Right atrium auricular region (tissue), 2 donors: ENCODE results near the gene TNNI3K. TPM values are rescaled to one million over a fixed set of nuclear protein-coding genes. Genes with fewer than 3 reads are reported as not detected.

Source experiments
- DNase-seq: peaks from one replicate; pipeline ENCODE4 v3.0.0-alpha.2; 2019; ENCODE audit warnings: low spot score
- H3K27ac ChIP-seq, 2 donors: fragments of 200-600 bp; sonication (generic); 1 replicate in 1 of 2; 2 replicates in 1 of 2; pipeline ENCODE4 v1.5.1; 2016 to 2019
- H3K27me3 ChIP-seq, 2 donors: fragments of 200-600 bp; sonication (generic); one replicate each; pipeline versions ENCODE4 v1.5.1 to v1.6.0; 2017 to 2019
- H3K36me3 ChIP-seq: fragments of 200-600 bp; sonication (generic); one replicate; pipeline ENCODE4 v1.5.1; 2016
- H3K4me1 ChIP-seq, 2 donors: fragments of 200-600 bp; sonication (generic); one replicate each; pipeline versions ENCODE4 v1.5.1 to v1.6.0; 2017 to 2019
- H3K4me3 ChIP-seq, 2 donors: fragments of 200-600 bp; sonication (generic); 1 replicate in 1 of 2; 2 replicates in 1 of 2; pipeline ENCODE4 v1.5.1; 2017 to 2019; ENCODE audit warnings: mild to moderate bottlenecking in 1 of 2, moderate library complexity in 1 of 2
- H3K9me3 ChIP-seq, 2 donors: fragments of 200-600 bp; sonication (generic); one replicate each; pipeline ENCODE4 v1.5.1; 2019
- total RNA-seq, 2 donors: library from RNA; depleted of rRNA; stranded (reverse); fragments of >200 nt; gene quantifications; one replicate each; pipeline ENCODE4 v1.1.0, GENCODE V29; 2016
- TF ChIP-seq, protein P1 (sequence below), 2 donors: fragments of 200-600 bp; sonication (generic); IDR thresholded peaks; one replicate each; pipeline ENCODE4 v1.5.1; 2019; ENCODE audit warnings: antibody characterized with exemption in 2 of 2

Gene TNNI3K
- total RNA-seq, 2 donors from 2014 or later, result 14.6 to 18.3 TPM

DNA sequence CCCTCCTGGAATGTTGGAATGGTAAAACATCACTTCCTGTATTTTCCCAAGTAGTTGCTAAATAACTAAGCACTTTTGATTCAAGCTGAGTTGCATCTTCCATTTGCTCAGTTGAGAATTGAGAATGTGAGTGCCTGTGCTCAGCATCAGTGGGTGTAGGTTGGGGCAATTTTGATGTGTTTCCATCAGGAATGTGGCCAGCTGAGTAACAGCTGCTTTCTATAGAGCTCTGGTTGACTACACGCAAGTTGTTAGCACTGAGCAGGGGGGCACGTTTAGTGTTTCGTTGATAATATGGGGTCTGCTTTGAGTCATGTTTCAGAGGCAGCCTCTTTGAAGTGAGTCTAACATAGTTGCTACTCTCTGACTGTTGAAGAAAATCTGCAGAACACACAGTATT, 235.7 kb downstream of the TNNI3K start:
- TF ChIP-seq, protein P1, sequence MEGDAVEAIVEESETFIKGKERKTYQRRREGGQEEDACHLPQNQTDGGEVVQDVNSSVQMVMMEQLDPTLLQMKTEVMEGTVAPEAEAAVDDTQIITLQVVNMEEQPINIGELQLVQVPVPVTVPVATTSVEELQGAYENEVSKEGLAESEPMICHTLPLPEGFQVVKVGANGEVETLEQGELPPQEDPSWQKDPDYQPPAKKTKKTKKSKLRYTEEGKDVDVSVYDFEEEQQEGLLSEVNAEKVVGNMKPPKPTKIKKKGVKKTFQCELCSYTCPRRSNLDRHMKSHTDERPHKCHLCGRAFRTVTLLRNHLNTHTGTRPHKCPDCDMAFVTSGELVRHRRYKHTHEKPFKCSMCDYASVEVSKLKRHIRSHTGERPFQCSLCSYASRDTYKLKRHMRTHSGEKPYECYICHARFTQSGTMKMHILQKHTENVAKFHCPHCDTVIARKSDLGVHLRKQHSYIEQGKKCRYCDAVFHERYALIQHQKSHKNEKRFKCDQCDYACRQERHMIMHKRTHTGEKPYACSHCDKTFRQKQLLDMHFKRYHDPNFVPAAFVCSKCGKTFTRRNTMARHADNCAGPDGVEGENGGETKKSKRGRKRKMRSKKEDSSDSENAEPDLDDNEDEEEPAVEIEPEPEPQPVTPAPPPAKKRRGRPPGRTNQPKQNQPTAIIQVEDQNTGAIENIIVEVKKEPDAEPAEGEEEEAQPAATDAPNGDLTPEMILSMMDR (IDR thresholded peaks at IDR 0.05), result no peak
- no peaks in the 10 kb centered on the region for H3K27me3 ChIP-seq
- H3K4me1 ChIP-seq, result peaks cover 0 to 17% of the 10 kb centered on the region in 2 donors
- peak overlapping the region in 1 of 2 donors; percentile 65 for H3K27ac ChIP-seq
- H3K9me3 ChIP-seq, result no peaks in the 10 kb centered on the region
- no peaks in the 10 kb centered on the region for H3K36me3 ChIP-seq
- no peak overlapping the region for H3K4me3 ChIP-seq
- DNase-seq, result no peak

DNA sequence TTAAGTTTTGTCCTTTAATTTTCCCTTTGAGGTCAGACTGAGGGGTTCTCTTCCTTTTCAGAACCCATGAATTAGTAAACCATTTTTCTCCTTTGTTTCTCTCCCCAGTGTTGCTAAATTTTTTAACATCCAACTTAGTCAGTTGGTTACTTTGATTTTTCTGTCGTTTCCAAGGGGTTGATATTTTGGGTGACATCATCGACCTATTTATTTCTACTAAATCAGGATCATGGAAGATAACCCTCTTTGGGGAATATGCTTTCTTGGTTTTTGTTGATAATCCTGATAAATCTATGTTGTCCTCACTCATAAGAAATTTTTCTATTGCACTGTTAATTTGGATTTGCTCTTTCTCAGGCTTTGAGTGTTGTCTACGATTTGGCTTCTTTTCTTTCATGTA, 236.3 kb downstream of the TNNI3K start:
- Histone ChIP-seq H3K27me3 (no peaks in the 10 kb centered on the region), H3K4me1 (peaks cover 0 to 17% of the 10 kb centered on the region in 2 donors), H3K27ac (peak overlapping the region in 1 of 2 donors; percentile 65), H3K4me3 (no peak overlapping the region), H3K9me3 (no peaks in the 10 kb centered on the region), H3K36me3 (no peaks in the 10 kb centered on the region)
- no peak for DNase-seq
- TF ChIP-seq, protein P1 (IDR thresholded peaks at IDR 0.05), result no peak

GRCh38 chr1:74474585-74474984, 239.4 kb downstream of the TNNI3K start:
- Histone ChIP-seq H3K4me3 (no peak overlapping the region), H3K27ac (no peak overlapping the region), H3K4me1 (peaks cover 0 to 17% of the 10 kb centered on the region in 2 donors), H3K9me3 (no peaks in the 10 kb centered on the region), H3K27me3 (no peaks in the 10 kb centered on the region), H3K36me3 (no peaks in the 10 kb centered on the region)
- TF ChIP-seq, protein P1 (IDR thresholded peaks at IDR 0.05), result no peak
- DNase-seq, result no peak

DNA sequence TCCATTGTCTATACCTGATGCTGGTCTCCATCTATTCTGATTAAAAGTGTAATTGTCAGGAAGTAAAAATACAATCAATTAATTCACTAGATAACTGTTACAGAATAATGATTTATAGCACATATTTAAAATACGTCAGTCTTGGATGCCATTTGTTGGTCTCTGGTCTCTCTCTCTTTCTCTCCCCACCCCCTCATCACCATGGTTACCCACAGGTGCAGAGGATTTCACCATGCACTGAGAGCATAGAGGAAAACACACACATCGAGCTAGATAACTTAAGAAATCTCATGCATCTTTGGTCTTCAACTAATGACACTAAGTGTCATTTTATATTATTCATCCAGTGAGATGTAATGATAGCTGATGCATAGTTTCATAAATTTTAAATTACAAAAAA, 243.8 kb downstream of the TNNI3K start:
- H3K27me3 ChIP-seq, result no peaks in the 10 kb centered on the region
- no peaks in the 10 kb centered on the region for H3K36me3 ChIP-seq
- no peak overlapping the region for H3K4me3 ChIP-seq
- H3K27ac ChIP-seq, result no peak overlapping the region
- TF ChIP-seq, protein P1 (IDR thresholded peaks at IDR 0.05), result no peak
- no peaks in the 10 kb centered on the region for H3K9me3 ChIP-seq
- H3K4me1 ChIP-seq, result no peaks in the 10 kb centered on the region
- no peak for DNase-seq

- no peaks in the 10 kb centered on the region for H3K9me3 ChIP-seq
- TF ChIP-seq, protein P1 (IDR thresholded peaks at IDR 0.05), result no peak
- H3K4me3 ChIP-seq, result no peak overlapping the region
- no peak overlapping the region for H3K27ac ChIP-seq
- no peak for DNase-seq
- H3K27me3 ChIP-seq, result no peaks in the 10 kb centered on the region
- H3K36me3 ChIP-seq, result no peaks in the 10 kb centered on the region
- H3K4me1 ChIP-seq, result no peaks in the 10 kb centered on the region
Observed at GRCh38 chr1:74480068-74480467, 244.9 kb downstream of the TNNI3K start.

GRCh38 chr1:74481607-74482006, 246.4 kb downstream of the TNNI3K start:
- no peaks in the 10 kb centered on the region for H3K36me3 ChIP-seq
- no peaks in the 10 kb centered on the region for H3K9me3 ChIP-seq
- H3K27me3 ChIP-seq, result no peaks in the 10 kb centered on the region
- DNase-seq, result no peak
- no peak overlapping the region for H3K4me3 ChIP-seq
- no peaks in the 10 kb centered on the region for H3K4me1 ChIP-seq
- no peak overlapping the region for H3K27ac ChIP-seq
- TF ChIP-seq, protein P1 (IDR thresholded peaks at IDR 0.05), result no peak
